AG08395 (cell line): ENCODE measurements around the gene MAN1A1.
"Not testable (repeated sequence)": the region's sequence is repeated elsewhere in the genome, so short reads cannot be mapped to it uniquely, and the experiment has no call there.

Experiments
- DNase-seq: peaks from one replicate; pipeline ENCODE4 v3.0.0; 2012; ENCODE audit warnings: mixed read lengths, low spot score

MAN1A1 gene

DNA sequence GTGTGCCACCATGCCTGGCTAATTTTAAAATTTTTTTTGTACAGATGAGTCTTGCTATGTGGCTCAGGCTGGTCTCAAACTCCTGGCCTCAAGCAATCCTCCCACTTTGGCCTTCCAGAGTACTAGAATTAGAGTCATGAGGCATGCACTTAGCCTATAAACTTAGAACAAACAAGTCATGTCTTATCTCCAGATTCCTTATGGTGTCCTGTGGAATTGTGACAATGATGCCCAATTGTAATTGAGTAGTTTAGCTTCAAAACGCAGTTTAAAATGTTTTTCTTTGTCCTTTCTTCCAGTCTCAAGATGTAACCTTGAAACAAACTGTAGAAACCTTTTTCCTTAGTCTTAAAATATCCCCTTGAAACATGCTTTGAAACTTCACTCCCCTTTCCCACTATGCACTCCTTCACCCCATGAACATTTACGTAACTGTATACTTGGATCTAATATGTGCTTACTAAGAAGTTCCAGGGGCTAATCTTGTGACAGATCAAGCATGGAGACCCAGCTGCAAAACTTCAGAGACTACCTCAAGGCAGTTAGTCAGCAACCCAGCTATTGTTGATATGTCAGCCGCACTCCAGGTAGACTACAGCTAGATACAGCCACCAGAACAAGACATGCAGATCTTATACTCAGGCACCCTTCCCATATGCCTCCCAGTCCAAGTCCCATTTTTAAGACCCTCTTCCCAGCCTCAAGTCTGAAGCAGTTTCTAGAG lies 46.2 kb downstream of the MAN1A1 start:
- DNase-seq: no peak

DNA sequence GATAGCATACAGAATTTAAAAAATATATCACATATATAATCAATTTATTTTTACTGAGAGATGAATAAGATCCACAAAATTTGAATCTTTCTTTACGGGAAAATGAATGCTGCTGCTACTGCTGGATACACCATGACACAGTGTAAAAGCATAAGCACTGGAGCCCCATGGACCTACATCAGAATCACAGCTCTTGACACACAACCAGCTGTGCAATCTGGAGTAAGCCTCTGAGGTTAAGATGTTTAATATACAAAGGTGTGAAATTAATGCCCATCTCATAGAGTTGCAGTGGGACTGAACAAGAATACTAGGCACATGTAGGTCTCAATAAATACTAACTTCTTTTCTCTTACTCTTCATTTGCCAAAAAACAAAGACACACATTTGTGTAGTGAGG lies 48.1 kb downstream of the MAN1A1 start:
- DNase-seq: no peak

DNA sequence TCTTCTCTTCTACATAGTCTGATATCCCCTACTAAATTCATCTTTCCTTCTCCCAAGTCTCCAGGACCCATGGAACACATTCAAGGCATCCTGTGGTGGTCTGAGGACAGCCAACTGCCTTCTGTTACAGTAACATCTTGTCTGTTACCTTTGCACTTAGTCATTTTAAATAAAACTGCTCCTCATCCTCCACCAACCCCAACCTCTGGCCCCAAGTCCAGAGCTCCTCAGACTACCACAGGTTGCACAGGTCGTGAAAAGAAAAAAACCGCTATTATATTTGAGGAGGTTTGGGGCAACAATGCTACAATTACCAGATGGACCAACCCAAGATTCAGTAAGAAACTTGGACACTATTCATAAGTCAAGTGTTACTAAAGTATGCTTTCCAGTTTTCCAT lies 49.9 kb downstream of the MAN1A1 start:
- DNase-seq: no peak

DNA sequence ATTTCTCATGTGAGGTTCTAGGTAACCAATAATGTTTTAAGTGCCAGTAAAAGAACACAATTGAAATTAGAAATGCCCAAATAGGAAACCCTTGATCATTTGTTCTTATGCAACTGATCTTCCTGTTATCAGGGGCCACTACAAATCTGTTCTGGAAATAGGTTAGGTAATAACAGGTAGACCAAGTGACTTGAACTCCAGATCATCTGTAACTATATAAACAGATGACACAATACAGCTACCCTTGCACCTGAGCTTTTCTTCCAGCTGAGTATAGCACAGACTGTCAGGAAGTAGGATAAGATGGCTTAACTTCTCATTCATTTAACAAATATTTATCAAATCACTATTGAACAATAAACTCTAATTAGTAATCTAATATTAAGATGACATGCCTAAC lies 52.5 kb downstream of the MAN1A1 start:
- no peak for DNase-seq

DNA sequence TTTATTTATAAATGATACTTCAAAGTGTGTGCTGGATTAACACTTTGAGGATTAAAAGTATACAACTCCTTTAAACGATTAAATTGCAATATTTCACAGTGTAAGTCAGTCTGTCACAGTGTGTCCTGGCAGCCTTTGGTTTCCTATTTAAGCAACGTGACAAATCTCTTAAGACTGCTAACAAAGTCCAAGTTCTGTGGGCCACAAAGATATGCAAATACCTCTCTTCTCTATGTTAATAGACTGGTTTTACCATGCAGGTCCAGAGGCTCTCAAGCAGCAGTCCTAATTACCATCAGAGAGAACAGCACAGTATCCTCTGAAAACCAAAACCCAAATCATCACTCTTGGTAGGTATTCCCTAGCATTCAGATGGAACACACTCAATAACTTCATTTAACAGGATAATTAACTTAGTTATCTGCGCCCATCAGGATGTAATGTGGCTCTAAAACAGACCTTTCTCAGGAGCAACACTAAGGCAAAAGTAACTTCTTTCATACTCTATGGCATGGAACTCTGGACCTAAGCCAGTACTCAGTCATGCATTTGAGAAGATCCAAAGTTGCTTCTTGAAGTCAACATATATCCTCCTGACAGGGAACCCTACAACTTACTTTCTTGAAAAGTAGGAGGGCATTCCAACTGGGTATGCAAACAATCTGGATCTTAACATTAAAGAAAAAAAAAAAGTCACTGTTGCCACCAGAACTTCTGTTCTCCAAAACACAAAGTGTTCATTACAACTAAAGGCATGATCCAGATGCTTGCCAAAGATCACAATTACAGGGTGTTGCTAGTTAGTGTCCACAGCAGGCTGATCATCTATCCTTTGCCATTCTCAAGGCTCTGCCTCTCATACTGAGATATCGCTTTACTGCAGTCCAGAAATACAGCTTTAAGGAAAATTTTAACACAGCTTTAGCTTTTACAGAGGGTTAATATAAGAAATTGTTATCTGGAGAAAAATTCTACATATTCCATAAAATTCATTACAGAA lies 53.2 kb downstream of the MAN1A1 start:
- peak; percentile 11 for DNase-seq

DNA sequence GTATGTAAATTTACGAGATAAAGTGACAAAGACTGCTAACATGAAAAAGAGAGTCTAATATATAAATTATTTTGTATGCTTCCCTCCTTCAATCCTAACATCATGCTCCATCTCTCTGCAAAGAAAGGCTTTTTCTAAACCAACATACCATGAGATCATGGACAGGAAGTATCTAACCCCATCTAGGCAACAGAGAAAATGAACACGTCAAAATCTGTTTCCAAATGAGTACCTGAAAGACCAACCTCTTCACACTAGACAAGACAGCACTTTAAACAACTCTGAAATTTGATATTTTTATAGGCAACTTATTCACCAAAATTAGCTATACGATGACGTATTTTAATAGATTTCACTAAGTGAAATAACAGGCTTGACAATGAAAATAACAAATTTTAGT lies 54.6 kb downstream of the MAN1A1 start:
- DNase-seq: no peak

DNA sequence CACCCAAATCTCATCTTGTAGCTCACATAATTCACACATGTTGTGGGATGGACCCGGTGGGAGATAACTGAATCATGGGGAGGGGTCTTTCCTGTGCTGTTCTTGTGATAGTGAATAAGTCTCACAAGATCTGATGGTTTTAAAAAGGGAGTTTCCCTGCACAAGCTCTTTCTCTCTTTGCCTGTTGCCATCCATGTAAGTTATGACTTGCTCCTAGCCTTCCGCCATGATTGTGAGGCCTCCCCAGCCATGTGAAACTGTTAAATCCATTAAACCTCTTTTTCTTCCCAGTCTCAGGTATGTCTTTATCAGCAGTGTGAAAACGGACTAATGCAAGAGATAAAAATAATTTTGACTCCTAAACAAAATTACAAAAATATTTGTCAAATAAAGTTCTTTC lies 58.5 kb downstream of the MAN1A1 start:
- DNase-seq: not testable (repeated sequence)

DNA sequence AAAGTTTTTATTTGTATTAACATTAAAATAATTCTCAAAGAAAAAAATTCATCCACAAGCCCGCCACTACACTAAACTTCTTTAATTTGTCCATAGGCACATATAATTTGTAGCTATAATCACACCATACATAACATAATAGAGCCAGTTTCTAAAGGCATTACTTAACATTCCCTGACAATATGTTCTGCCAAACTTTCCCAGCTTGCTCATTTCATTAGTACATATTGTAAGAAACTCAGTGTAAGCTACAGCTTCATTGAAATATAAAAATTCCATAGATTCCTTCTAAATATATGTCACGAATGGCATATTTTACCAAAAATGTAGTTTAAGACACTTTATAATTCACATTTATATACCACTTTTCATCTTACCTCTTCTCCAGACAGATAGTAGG lies 59.3 kb downstream of the MAN1A1 start:
- no peak for DNase-seq

DNA sequence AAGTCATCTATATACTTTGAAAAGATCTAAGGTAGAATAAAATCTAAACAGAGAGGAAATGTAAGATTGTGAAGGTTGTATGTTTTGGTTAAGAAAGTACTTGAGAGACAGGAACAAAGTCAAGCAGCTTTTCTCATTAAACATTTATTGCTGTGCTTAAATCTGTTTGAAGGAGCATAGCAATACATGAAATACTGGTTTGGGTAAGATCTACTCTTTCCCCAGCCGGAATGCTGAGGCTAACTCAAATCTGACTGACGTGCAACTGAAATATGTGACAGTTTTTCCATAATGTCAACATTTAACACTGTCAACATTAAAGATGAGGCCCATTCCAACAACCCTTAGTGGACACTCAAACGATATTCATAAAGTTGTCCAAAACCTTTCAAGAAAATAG lies 59.9 kb downstream of the MAN1A1 start:
- no peak for DNase-seq

DNA sequence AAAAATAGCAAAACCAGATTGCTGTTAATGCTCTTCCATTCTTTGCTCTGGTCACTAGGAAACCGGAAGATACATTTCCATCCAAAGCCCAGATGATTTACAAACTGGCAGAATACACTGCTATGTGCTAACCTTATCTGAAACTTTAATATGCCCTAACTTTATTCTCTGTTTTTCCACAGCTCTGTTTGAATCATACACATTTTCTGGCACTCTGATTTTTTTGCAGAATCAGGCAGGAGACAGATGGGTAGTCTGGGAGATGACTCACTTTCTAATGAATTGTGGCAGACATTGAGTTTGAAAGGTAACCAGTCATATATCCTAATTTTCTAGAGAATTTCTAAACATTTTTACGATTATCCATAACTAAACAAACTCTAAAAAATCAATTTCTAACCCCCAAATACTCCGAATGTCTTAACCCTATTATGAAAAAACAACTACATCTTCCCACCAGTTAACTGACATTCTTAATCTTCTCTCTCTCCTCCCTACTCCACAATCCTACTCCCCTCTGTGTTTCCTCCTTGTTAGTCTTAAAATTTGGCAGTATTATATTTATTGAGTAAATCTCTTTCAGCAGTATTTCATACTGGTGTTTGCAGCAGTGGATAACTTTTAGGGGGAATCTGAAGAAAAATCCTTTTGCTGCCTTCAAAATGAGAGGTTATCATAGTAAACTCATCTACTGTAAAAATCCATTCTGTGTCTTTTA lies 63.5 kb downstream of the MAN1A1 start:
- DNase-seq: no peak

DNA sequence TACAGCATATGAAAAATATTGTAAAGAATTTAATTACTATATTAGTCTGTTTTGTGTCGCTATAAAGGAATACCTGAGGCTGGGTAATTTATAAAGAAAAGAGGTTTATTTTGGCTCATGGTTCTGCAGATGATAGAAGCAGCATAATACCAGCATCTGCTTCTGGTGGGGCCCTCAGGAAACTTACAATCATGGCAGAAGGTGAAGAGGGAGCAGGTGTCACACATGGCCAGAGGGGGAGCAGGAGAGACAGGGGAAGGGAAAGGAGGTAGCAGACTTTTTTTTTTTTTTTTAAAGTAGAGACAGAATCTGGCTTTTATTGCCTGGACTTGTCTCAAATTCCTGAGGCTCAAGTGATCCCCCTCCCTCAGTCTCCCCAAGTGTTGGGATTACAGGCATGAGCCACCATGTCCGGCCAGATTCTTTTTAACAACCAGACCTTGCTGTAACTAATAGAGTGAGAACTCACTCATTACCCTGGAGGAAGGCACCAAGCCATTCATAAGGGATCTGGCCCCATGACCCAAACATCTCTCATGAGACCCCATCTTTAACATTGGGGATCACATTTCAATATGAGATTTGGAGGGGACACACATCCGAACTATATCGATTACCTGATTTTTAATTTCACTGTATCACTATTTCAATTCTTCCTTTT lies 64.6 kb downstream of the MAN1A1 start:
- no peak for DNase-seq

DNA sequence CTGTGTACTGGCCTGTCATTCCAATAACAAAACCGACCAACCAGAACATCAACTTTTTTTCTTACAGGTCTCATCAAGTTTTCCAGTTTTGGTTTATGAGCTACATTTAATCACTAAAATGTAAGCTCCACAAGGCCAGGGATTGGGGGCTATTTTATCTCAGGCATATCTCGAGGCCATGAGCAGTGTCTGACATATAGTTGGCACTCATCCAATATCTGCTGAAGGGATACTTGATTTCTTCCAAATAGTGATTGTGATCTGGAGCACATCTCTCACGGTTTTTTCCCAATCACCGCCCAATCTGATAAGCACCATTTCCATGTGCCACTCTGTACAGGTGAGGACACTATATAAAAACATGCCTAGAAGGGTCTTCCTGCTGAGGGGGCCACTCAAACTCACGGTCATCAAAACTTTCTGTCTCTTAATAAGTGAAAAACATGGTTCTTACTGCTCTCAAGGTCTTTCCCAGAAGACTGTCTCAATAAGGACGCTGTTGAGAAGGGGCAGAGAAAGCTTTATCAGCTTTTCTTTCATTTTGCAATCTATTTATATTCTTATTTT lies 65.5 kb downstream of the MAN1A1 start:
- no peak for DNase-seq

DNA sequence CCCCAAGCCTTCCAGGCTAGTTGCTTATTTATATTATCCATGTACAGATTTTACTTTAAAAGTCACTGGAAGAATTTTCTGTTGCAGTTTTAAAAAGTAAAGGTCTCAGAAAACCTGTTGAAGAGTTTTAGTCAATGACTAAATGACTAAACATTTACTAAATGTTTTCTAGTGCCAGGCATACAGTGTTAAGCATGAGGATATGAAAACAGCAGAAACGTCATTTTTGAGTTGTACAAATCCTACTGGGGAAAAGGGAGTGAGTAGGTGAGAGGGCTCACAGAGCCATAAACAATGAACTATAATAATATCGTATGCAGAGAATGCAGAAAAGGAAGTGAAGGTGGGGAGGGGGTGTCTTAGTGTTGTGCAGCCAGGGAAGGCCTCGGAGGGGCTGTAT lies 66.3 kb downstream of the MAN1A1 start:
- no peak for DNase-seq

DNA sequence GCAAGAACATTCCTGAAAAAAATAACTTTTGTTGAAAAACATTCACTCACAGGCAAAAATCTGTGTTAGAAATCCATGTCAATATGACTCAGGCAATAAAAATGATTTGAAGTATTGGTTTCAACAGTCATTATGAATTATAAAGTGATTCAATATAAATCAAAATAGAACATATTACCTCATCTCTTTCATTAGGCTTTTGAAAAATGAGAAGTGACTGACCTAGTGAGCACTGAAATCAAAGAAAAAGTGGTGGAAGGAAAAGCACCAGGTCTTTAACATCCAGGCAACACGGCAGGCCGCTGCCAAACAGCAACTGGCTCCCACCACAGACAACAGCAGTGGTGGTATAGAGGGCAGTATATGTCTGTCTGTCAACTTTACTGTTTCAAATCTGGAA lies 68.9 kb downstream of the MAN1A1 start:
- no peak for DNase-seq

DNA sequence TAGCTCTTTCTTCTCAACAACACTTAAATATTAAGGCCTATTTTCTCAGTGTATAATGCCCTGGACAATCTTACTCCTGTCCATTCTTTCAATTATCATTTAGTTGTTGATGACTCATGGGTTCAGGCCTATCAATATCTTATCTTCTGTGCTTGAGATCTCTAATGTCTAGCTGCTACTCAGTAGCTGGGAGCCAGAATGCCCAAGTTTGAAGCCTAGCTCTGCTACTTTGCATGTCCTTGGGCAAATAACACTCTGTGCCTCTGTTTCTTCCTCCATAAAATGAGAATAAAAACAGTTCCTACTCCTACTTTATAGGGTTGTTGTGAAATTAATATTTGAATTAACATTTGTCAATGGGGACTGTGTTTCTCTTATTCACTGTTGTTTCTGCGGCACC lies 69.5 kb downstream of the MAN1A1 start:
- DNase-seq: no peak

DNA sequence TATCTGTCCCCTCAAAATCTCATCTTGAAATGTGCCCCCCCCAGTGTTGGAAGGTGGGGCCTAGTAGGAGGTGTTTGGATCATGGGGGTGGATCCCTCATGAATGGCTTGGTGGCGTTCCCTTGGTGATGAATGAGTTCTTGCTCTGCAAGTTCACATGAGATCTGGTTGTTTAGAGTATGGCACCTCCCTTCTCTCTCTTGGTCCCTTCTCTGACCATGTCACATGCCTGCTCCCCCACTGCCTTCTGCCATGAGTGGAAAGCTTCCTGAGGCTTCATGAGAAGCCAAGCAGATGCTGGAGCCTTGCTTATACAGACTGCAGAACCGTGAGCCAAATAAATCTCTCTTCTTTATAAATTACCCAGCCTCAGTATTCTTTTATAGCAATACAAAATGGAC lies 70.9 kb downstream of the MAN1A1 start:
- DNase-seq: no peak

DNA sequence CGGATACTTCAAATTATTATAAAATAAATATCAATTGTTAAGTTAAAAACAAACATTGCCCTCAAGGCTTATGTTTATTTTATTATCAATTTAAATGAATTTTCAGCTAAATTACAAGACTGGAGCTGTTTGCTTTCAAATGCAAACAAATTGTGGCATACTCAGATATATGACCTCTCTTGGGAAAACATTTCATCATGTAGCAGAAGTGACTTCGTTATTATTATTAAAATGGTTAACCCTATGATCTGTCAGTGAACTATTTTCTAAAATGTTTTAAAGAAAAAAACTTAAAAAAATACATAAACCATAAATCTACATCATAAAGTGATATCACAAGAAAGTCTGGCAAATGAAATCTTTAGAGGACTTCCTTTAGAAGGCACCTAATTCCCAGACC lies 72.5 kb downstream of the MAN1A1 start:
- DNase-seq: no peak

DNA sequence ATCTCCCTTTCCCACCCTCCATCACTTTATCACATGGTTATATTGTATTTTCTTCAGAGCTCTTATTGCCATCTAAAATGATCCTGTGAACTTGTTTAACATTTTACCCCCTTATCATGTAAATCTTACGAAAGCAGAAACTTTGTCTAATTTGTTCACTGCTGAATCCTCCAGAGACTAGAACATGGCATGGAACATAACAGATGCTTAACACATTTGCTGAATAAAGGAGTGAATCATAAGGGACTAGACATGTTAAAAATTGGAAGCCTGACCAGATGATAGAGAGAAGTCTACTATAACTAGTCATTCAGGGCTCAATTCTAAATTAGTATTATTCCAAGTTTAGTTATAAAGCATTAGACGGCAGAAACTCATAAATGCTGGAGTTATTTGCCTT lies 73.3 kb downstream of the MAN1A1 start:
- DNase-seq: peak; percentile 15

DNA sequence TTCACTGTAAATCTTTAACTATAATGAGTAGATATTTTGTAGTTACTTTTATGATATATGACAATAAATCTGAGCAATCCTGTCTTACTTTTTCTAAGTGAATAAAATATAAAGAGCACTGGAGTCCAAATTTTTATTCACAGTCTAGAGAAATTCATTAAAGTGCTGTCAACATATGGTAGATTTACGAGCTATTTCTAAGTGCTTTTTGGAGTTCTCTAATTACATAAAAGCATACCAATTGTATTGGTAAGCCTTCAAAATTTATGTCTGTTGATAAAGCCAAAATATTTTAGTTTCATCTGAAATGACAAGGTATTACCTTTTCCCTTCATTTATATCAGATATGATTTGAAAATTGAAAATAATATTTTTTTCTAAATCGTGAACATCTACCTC lies 75.4 kb downstream of the MAN1A1 start:
- no peak for DNase-seq

DNA sequence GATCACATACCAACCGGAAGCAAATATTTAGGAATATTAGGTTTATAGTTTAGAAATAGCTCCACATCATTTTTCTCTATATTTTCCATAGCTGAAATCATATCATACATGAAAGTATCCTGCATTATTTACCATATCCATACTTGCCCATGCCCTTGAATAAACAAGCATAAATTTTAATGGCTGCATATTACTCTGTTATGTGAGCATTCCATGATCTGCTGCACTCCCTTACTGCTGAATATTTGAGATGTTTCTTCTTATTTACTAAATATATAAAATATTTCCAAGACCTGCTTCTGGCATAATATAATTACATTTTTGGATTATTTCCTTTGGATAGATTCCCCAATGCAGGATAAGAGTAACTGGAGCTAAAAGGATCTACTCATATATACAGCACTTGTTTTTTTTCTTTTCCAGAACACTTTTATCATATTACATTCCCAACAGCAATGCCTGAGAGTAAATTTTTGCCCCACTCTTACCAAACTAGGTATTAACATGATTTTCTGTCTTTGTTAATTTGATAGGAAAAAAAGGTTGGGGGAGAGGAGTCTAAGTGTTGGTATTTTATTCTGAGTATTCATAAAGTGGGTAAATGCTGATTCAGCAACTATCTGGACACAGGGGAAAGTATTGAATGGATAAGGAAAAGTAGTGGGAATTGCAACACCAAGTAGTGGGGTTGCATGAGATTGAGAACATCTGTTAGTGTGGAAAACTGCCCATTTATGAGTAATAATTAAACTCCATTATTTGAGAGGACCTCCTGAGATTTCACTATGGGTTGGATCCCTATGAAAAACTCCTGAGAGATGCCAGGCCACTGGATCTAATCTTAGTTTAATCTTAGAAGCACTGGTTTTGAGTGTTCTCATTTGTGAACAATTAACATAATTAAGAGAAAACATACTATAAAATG lies 76.0 kb downstream of the MAN1A1 start:
- peak; percentile 66 for DNase-seq

DNA sequence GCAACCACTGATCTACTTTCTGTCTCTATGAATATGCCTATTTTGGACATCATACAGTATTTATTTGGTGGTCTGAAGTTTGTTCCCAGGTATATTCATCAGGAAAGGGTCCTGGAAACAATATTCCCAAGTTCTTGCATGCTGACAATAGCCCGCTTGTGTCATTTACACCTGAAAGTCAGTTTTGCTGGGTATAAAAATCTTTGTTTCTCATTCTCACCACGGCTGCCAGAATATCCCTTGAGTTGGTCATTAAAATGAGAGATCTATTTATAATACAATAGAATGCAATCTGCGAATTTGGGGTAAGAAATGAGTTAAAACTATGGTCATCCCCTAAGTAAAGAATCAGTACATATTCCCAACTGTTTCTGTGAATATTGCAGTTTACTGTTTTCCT lies 79.0 kb downstream of the MAN1A1 start:
- DNase-seq: no peak
